Neural progenitor cell (in vitro differentiated cells): Measurements from ENCODE around the gene ITGAD.

Source experiments
- CTCF ChIP-seq: fragments of 200-600 bp; sonication (generic); IDR thresholded peaks from 2 replicates; pipeline ENCODE4 v1.5.1; 2017; ENCODE audit warnings: antibody characterized with exemption, mild to moderate bottlenecking
- EZH2 ChIP-seq: fragments of 200-600 bp; sonication (generic); IDR thresholded peaks from 2 replicates; pipeline ENCODE4 v1.6.1; 2017; ENCODE audit warnings: antibody characterized with exemption, mild to moderate bottlenecking, moderate library complexity
- EZH2phosphoT487 ChIP-seq: fragments of 200-600 bp; sonication (generic); IDR thresholded peaks from 2 replicates; pipeline ENCODE4 v1.6.1; 2017; ENCODE audit warnings: antibody characterized with exemption

- TF ChIP-seq CTCF: no peak
- no peak for TF ChIP-seq EZH2
- TF ChIP-seq EZH2phosphoT487: no peak
Observed at GRCh38 chr16:31429796-31430195, 36.7 kb downstream of the ITGAD start.
